Amniotic epithelial cell (primary cell): Measurements from ENCODE around the gene MEG3.
A peak's percentile ranks its signal among the peaks of the same experiment; 100 is the strongest.

ENCODE experiments used
- DNase-seq: peaks from one replicate; pipeline ENCODE4 v3.0.0-alpha.2; 2010; ENCODE audit warnings: low read depth

MEG3 gene

GRCh38 chr14:100825713-100826331, at the start of gene MEG3:
Gene MEG3 (plus strand): TSS chr14:100826118.
- DNase-seq = peak; percentile 74

GRCh38 chr14:100776681-100777365, 49.1 kb upstream of the MEG3 start:
- DNase-seq = no peak

- DNase-seq = no peak
Measured at GRCh38 chr14:100777366-100777817, 48.5 kb upstream of the MEG3 start.

GRCh38 chr14:100777818-100778525, 47.9 kb upstream of the MEG3 start:
- no peak for DNase-seq

- DNase-seq = no peak
Measured at GRCh38 chr14:100778526-100778882, 47.4 kb upstream of the MEG3 start.

GRCh38 chr14:100778951-100779690, 46.8 kb upstream of the MEG3 start:
- no peak for DNase-seq

GRCh38 chr14:100779691-100780080, 46.2 kb upstream of the MEG3 start:
- no peak for DNase-seq

GRCh38 chr14:100780246-100780645, 45.7 kb upstream of the MEG3 start:
- no peak for DNase-seq

GRCh38 chr14:100780646-100781355, 45.1 kb upstream of the MEG3 start:
- no peak for DNase-seq

GRCh38 chr14:100781952-100782351, 44.0 kb upstream of the MEG3 start:
- DNase-seq = no peak

GRCh38 chr14:100782516-100783320, 43.2 kb upstream of the MEG3 start:
- DNase-seq = no peak

- no peak for DNase-seq
Measured at GRCh38 chr14:100783630-100784370, 42.1 kb upstream of the MEG3 start.

- DNase-seq = no peak
Measured at GRCh38 chr14:100784523-100785337, 41.2 kb upstream of the MEG3 start.

- no peak for DNase-seq
Measured at GRCh38 chr14:100785338-100785615, 40.6 kb upstream of the MEG3 start.

- DNase-seq = no peak
Measured at GRCh38 chr14:100785626-100786025, 40.3 kb upstream of the MEG3 start.

- DNase-seq = no peak
Measured at GRCh38 chr14:100786131-100786530, 39.8 kb upstream of the MEG3 start.

- DNase-seq = no peak
Measured at GRCh38 chr14:100786576-100787219, 39.2 kb upstream of the MEG3 start.

GRCh38 chr14:100787659-100788058, 38.3 kb upstream of the MEG3 start:
- DNase-seq = no peak

- DNase-seq = no peak
Measured at GRCh38 chr14:100788517-100788916, 37.4 kb upstream of the MEG3 start.
